ENCODE measurements around the gene INVS. TPM values are rescaled to one million over a fixed set of nuclear protein-coding genes. Genes with fewer than 3 reads are reported as not detected.
"Not testable (repeated sequence)": the region's sequence is repeated elsewhere in the genome, so short reads cannot be mapped to it uniquely, and the experiment has no call there.

INVS gene
- total and polyA plus RNA-seq, 4 donors = 5.7 to 28.1 (median 10.0) TPM

GRCh38 chr9:100066539-100066938, 32.5 kb upstream of the INVS start:
- Histone ChIP-seq H3K27ac (ENCODE audit: low read depth in 1 of 2, low read length in 2 of 2) (no peak overlapping the region), H3K9me3 (ENCODE audit: control insufficient read depth in 4 of 4, low read length in 3 of 4) (no peaks in the 10 kb centered on the region), H3K4me1 (ENCODE audit: control insufficient read depth in 4 of 4, insufficient read depth in 4 of 4, low read length in 3 of 4) (peaks cover 2 to 11% (median 5%) of the 10 kb centered on the region in 4 donors), H3K36me3 (ENCODE audit: control insufficient read depth in 4 of 4, insufficient read depth in 3 of 4, low read depth in 1 of 4, low read length in 3 of 4) (no peaks in the 10 kb centered on the region), H3K4me3 (ENCODE audit: low read depth in 1 of 3, low read length in 3 of 3) (no peak overlapping the region), H3K27me3 (ENCODE audit: control insufficient read depth in 4 of 4, insufficient read depth in 4 of 4, low read length in 3 of 4) (no peaks in the 10 kb centered on the region), H3K9ac (ENCODE audit: low read depth in 1 of 2, low read length in 2 of 2) (no peak overlapping the region)
- no peak for DNase-seq (ENCODE audit: low spot score)
- 52% methylated on average over 2 of the region's 2 CpGs for WGBS
- no peak for TF ChIP-seq JUND (IDR thresholded peaks at IDR 0.05)
- no peak for TF ChIP-seq HNF4A (conservative IDR thresholded peaks at IDR 0.05)
- TF ChIP-seq FOXA1 (IDR thresholded peaks at IDR 0.05) = no peak
- no peak for TF ChIP-seq EGR1 (IDR thresholded peaks at IDR 0.05; ENCODE audit: low read depth in 2 of 2)

DNA sequence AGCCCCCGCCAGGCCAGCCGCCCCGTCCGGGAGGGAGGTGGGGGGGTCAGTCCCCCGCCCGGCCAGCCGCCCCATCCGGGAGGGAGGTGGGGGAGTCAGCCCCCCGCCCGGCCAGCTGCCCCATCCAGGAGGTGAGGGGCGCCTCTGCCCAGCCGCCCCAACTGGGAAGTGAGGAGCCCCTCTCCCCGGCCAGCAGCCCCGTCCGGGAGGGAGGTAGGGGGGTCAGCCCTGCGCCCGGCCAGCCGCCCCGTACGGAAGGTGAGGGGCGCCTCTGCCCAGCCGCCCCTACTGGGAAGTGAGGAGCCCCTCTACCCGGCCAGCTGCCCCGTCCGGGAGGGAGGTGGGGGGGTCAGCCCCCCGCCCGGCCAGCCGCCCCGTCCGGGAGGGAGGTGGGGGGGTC, 31.1 kb upstream of the INVS start:
- not testable (repeated sequence) for H3K9me3 ChIP-seq (ENCODE audit: control insufficient read depth in 4 of 4, low read length in 3 of 4); H3K36me3 ChIP-seq (ENCODE audit: control insufficient read depth in 4 of 4, insufficient read depth in 3 of 4, low read depth in 1 of 4, low read length in 3 of 4); H3K4me3 ChIP-seq (ENCODE audit: low read depth in 1 of 3, low read length in 3 of 3); H3K27me3 ChIP-seq (ENCODE audit: control insufficient read depth in 4 of 4, insufficient read depth in 4 of 4, low read length in 3 of 4); DNase-seq (ENCODE audit: low spot score); H3K27ac ChIP-seq (ENCODE audit: low read depth in 1 of 2, low read length in 2 of 2); H3K9ac ChIP-seq (ENCODE audit: low read depth in 1 of 2, low read length in 2 of 2)
- WGBS = 97% methylated on average over 25 of the region's 30 CpGs
- H3K4me1 ChIP-seq (ENCODE audit: control insufficient read depth in 4 of 4, insufficient read depth in 4 of 4, low read length in 3 of 4) = peaks cover 2 to 11% (median 5%) of the 10 kb centered on the region in 4 donors

DNA sequence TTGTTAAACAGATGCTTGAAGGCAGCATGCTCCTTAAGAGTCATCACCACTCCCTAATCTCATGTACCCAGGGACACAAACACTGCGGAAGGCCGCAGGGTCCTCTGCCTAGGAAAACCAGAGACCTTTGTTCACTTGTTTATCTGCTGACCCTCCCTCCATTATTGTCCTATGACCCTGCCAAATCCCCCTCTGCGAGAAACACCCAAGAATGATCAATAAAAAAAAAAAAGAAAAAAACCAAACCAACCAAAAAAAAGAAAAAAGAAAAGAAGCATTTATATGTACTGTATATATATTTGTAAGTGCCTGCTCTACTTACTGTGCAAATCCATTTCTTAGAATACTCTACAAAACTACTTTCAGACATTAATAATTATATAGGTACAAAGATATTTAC, 30.0 kb upstream of the INVS start:
- H3K4me1 ChIP-seq (ENCODE audit: control insufficient read depth in 4 of 4, insufficient read depth in 4 of 4, low read length in 3 of 4); DNase-seq (ENCODE audit: low spot score); H3K36me3 ChIP-seq (ENCODE audit: control insufficient read depth in 4 of 4, insufficient read depth in 3 of 4, low read depth in 1 of 4, low read length in 3 of 4); H3K9me3 ChIP-seq (ENCODE audit: control insufficient read depth in 4 of 4, low read length in 3 of 4); H3K27ac ChIP-seq (ENCODE audit: low read depth in 1 of 2, low read length in 2 of 2); H3K4me3 ChIP-seq (ENCODE audit: low read depth in 1 of 3, low read length in 3 of 3); H3K9ac ChIP-seq (ENCODE audit: low read depth in 1 of 2, low read length in 2 of 2); H3K27me3 ChIP-seq (ENCODE audit: control insufficient read depth in 4 of 4, insufficient read depth in 4 of 4, low read length in 3 of 4): not testable (repeated sequence)
- 75% methylated on average over 1 of the region's 3 CpGs for whole genome bisulfite sequencing

DNA sequence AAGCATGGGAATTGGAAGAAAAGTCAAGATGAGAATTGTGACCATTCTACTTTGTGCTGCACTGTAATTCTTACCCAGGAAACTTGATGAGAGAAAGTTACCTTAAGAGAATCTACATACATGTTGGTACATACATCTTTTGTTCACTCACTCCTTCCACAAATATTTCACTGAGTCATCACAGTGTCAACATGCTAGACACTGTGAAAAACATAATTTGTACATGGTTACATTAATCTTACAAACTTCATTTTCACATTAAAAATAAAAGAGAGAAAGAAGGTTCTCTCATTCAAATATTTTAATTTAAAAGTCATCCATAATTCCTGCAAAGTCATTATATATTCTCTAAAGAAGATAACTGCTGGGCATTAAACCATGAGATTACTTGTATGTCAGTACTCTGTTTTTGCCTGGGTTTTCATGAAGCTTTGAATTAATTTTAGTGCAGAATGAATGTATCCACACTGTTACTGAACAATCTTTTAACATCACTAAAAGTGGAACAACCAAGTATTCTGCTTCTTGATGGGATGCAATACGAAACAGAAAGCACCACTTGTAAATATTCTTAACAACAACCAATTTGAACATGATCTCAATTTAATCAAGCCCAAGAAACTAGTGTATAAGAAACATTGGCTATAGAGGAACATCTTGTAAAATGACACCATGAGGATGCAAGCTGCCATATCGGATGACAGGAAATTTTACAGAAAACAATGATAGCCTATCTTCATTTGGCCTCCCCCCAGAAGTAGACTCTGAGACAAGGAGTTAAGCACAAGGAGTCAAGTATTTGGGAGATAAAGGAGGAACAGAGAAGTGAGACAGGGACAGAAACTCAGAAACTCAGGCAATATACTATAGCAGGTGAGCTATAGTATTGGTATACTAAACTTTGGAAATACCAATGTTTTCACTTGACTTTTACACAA, 28.7 kb upstream of the INVS start:
- 80% methylated on average over 2 of the region's 2 CpGs for WGBS
- H3K9ac ChIP-seq (ENCODE audit: low read depth in 1 of 2, low read length in 2 of 2) = no peak overlapping the region

More for the DNA sequence above, 28.7 kb upstream of the INVS start:
- TF ChIP-seq GABPA (IDR thresholded peaks at IDR 0.05 in 1 of 2, conservative IDR thresholded peaks at IDR 0.05 in 1 of 2) = no peak
- no peak for TF ChIP-seq EGR1 (IDR thresholded peaks at IDR 0.05; ENCODE audit: low read depth in 2 of 2)
- TF ChIP-seq MAX (IDR thresholded peaks at IDR 0.05) = no peak
- TF ChIP-seq, protein P1, sequence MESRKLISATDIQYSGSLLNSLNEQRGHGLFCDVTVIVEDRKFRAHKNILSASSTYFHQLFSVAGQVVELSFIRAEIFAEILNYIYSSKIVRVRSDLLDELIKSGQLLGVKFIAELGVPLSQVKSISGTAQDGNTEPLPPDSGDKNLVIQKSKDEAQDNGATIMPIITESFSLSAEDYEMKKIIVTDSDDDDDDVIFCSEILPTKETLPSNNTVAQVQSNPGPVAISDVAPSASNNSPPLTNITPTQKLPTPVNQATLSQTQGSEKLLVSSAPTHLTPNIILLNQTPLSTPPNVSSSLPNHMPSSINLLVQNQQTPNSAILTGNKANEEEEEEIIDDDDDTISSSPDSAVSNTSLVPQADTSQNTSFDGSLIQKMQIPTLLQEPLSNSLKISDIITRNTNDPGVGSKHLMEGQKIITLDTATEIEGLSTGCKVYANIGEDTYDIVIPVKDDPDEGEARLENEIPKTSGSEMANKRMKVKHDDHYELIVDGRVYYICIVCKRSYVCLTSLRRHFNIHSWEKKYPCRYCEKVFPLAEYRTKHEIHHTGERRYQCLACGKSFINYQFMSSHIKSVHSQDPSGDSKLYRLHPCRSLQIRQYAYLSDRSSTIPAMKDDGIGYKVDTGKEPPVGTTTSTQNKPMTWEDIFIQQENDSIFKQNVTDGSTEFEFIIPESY (IDR thresholded peaks at IDR 0.05) = no peak
- TF ChIP-seq SP1 (IDR thresholded peaks at IDR 0.05) = no peak
- no peak for TF ChIP-seq NR2F2 (IDR thresholded peaks at IDR 0.05)
- no peak for TF ChIP-seq HNF4A (conservative IDR thresholded peaks at IDR 0.05)
- TF ChIP-seq FOXA1 (IDR thresholded peaks at IDR 0.05) = no peak
- TF ChIP-seq RXRA (IDR thresholded peaks at IDR 0.05) = no peak
- TF ChIP-seq TAF1 (conservative IDR thresholded peaks at IDR 0.05) = no peak
- TF ChIP-seq YY1 (IDR thresholded peaks at IDR 0.05) = no peak
- no peak for TF ChIP-seq HNF4G (IDR thresholded peaks at IDR 0.05)
- TF ChIP-seq FOXA2 (IDR thresholded peaks at IDR 0.05) = no peak
- TF ChIP-seq RAD21 (IDR thresholded peaks at IDR 0.05) = no peak
- TF ChIP-seq, protein P2, sequence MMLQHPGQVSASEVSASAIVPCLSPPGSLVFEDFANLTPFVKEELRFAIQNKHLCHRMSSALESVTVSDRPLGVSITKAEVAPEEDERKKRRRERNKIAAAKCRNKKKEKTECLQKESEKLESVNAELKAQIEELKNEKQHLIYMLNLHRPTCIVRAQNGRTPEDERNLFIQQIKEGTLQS (IDR thresholded peaks at IDR 0.05) = no peak
- TF ChIP-seq, protein P3, sequence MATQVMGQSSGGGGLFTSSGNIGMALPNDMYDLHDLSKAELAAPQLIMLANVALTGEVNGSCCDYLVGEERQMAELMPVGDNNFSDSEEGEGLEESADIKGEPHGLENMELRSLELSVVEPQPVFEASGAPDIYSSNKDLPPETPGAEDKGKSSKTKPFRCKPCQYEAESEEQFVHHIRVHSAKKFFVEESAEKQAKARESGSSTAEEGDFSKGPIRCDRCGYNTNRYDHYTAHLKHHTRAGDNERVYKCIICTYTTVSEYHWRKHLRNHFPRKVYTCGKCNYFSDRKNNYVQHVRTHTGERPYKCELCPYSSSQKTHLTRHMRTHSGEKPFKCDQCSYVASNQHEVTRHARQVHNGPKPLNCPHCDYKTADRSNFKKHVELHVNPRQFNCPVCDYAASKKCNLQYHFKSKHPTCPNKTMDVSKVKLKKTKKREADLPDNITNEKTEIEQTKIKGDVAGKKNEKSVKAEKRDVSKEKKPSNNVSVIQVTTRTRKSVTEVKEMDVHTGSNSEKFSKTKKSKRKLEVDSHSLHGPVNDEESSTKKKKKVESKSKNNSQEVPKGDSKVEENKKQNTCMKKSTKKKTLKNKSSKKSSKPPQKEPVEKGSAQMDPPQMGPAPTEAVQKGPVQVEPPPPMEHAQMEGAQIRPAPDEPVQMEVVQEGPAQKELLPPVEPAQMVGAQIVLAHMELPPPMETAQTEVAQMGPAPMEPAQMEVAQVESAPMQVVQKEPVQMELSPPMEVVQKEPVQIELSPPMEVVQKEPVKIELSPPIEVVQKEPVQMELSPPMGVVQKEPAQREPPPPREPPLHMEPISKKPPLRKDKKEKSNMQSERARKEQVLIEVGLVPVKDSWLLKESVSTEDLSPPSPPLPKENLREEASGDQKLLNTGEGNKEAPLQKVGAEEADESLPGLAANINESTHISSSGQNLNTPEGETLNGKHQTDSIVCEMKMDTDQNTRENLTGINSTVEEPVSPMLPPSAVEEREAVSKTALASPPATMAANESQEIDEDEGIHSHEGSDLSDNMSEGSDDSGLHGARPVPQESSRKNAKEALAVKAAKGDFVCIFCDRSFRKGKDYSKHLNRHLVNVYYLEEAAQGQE (IDR thresholded peaks at IDR 0.05) = no peak
- no peaks in the 10 kb centered on the region for H3K27me3 ChIP-seq (ENCODE audit: control insufficient read depth in 4 of 4, insufficient read depth in 4 of 4, low read length in 3 of 4)
- DNase-seq (ENCODE audit: low spot score) = no peak
- H3K4me3 ChIP-seq (ENCODE audit: low read depth in 1 of 3, low read length in 3 of 3) = no peak overlapping the region
- H3K9me3 ChIP-seq (ENCODE audit: control insufficient read depth in 4 of 4, low read length in 3 of 4) = no peaks in the 10 kb centered on the region
- H3K27ac ChIP-seq (ENCODE audit: low read depth in 1 of 2, low read length in 2 of 2) = no peak overlapping the region
- H3K36me3 ChIP-seq (ENCODE audit: control insufficient read depth in 4 of 4, insufficient read depth in 3 of 4, low read depth in 1 of 4, low read length in 3 of 4) = no peaks in the 10 kb centered on the region
- H3K4me1 ChIP-seq (ENCODE audit: control insufficient read depth in 4 of 4, insufficient read depth in 4 of 4, low read length in 3 of 4) = peaks cover 0 to 6% (median 4%) of the 10 kb centered on the region in 4 donors

All from liver (tissue), 9 donors.